Right kidney (tissue), 9 donors: Measurements from ENCODE around the gene OR2S2.
A peak's percentile ranks its signal among the peaks of the same experiment; 100 is the strongest.
"Not testable (repeated sequence)": the region's sequence is repeated elsewhere in the genome, so short reads cannot be mapped to it uniquely, and the experiment has no call there.

Source experiments
- DNase-seq: peaks from one replicate; pipeline ENCODE4 v3.0.0-alpha.2; 2016
- long read RNA-seq, 8 donors: transcript quantifications; one replicate each; lab custom pipeline, GENCODE V29; 2026

Gene OR2S2
- long read RNA-seq, donor 1, result 0 reads
- long read RNA-seq, donor 2, result 0 reads
- long read RNA-seq, donor 3, result 0 reads
- long read RNA-seq, donor 4, result 0 reads
- long read RNA-seq, donor 5, result 0 reads
- long read RNA-seq, donor 6, result 0 reads
- long read RNA-seq, donor 7, result 0 reads
- long read RNA-seq, donor 8, result 0 reads

DNA sequence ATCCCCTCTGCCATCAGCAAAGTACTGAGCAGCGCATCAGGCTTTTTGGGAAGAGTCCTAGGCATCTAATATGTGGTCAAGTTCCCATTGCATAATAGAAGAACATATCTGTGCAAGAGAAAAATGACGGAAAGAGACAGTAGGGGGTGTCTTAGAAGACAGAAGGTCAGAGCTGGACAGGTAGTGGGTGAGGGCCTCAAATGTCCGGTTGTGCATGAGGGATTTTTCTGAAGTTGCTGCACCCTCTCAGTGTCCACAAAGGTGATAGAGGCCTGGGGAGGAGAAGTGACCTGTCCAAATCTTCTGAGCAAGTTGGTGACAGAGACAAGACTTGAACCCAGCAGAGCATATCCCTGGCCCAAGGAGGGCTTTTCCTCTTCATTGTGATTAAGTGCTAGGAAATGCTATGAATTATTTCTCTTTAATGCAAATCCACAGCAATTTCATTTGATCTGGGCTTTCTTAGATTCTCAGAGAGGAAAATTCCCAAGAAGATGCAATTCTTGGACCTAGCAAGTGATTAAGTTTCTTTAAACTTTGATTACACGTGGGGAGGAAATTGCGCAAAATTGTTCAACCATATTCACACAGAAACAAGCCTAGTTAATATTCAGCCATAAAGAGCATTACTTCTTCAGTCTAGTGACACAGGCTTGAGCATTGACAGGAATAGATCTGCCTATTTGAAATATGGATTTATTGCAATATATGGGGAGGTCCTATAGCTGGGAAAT is at the start of gene OR2S2:
OR2S2 (minus strand) TSS at position 51 of the 734 bp plus-strand sequence. CDS start 56 bp downstream, outside the sequence.
- no peak for DNase-seq

DNA sequence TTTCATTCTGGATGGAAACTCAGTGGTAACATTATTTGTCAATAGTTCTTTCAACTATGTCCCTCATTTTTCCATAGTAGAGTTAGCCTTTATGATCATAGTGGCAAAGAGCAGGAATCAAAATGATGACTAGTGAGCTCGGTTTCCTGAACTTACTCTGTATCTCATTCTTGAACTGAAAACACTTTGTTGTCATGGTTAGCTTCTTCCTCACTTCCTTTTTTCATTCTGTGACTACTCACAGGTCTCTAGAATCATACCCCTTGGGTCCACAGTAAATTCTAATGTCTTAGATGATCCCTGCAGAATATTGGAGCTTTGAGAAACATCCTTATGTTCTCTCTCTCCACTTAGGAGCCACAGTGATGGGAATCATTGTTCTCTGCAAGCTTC is 49.4 kb upstream of the OR2S2 start:
- no peak for DNase-seq

GRCh38 chr9:36006549-36007315 is 48.8 kb upstream of the OR2S2 start:
- no peak for DNase-seq

DNA sequence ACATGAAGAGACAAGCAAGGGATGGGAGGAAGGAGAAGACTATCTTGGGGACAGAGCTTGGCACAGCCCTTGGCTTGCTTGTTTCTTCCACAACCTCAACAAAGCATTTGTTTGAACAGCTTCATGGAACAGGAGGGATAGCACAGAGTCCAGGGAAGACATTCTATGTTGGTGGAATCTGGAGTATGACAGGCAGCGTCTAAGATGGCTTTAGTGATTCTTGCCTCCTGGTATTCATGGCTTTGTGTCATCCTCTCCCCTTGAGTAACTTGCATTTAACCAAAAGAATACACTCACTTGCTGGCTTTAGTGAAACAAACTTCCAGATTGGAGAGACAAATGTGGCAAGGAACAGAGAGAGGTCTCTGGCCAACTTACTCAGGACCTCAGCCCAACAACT is 47.9 kb upstream of the OR2S2 start:
- no peak for DNase-seq

DNA sequence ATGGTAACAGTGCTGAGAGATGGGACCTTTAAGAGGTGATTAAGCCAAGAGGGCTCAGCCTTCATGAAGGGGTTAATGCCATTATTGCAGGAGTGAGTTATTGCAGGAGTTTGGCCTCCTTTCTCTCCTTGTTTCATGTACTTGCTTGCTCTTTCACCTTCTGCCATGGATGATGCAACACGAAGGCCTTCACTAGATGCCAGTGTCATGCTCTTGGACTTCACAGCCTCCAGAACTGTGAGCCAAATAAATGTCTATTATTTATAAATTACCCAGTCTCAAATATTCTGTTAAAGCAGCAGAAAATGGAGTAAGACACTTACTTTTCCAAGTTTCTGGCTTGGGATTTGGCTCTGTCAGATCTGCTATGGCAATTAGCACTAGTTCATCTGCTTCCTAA is 40.4 kb upstream of the OR2S2 start:
- no peak for DNase-seq

DNA sequence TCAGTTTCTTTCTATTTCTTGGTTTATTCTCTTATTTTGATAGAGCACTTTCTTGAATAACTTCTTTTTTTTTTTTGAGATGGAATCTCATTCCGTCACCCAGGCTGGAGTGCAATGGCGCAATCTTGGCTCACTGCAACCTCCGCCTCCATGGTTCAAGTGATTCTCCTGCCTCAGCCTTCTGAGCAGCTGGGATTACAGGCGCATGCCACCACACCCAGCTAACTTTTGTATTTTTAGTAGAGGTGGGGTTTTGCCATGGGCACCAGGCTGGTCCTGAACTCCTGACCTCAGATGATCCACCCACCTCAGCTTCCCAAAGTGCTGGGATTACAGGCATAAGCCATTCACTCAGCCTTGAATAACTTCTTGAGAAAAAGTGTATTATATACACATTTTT is 39.1 kb upstream of the OR2S2 start:
- DNase-seq, result not testable (repeated sequence)

- DNase-seq, result no peak
Observed at GRCh38 chr9:35996358-35996970, 38.5 kb upstream of the OR2S2 start.

GRCh38 chr9:35994959-35995358 is 37.0 kb upstream of the OR2S2 start:
- DNase-seq, result no peak

DNA sequence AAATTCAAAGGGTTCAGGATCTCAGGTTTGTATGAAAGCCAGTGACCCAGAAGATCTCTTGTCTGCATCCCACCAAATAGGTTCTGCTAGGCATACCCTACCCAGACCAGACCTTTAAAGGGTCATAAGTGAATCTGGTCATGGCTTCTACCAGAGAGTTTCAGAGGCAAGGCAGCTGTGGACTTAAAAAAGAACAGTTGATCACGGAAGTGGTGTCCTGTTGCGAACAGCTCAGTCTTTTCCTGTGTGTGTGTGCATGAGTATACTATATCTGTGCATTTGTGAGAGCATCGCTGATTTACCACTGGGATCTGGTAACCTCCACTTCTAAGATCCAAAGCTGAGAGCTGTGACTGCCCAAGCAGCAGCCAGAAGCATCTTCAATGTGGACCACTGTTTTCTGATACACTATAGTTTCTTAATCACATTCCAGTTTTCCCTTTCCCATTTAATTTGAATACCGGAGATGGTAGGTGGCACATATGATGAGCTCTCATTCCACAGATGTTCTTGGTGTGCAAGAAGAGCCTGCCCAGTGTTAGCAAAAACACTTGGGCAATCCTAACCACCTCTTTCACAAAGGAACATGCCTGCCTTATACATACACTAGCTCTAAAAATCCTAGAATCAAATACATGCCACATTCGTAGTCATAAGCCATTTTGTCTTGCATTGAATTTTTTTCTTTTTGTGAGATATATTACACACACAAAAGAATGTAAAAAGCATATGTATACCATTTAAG is 36.2 kb upstream of the OR2S2 start:
- DNase-seq, result no peak

GRCh38 chr9:35993136-35993535 is 35.2 kb upstream of the OR2S2 start:
- DNase-seq, result not testable (repeated sequence)

- no peak for DNase-seq
Observed at GRCh38 chr9:35990155-35990554, 32.2 kb upstream of the OR2S2 start.

DNA sequence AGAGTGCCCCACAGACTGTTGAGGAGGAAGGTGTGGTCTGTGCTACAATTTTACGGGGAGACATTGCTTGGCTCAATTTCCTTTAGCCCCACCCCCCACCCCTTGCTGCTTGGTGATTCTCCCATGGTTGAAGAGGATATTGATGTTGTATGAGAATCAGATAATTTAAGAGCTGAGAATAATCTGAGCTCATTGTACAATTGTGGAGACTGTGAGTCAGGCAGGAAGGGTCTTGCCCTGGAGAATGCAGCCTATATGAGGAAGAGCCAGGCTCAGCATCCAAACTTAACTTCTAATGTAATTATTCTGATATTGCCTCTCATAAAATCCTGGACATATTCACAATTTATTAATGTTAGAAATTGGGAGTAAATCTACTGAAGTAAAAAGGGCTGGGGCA is 26.1 kb upstream of the OR2S2 start:
- DNase-seq, result no peak

- no peak for DNase-seq
Observed at GRCh38 chr9:35981699-35982098, 23.7 kb upstream of the OR2S2 start.

- no peak for DNase-seq
Observed at GRCh38 chr9:35980289-35981011, 22.5 kb upstream of the OR2S2 start.

GRCh38 chr9:35978792-35979191 is 20.8 kb upstream of the OR2S2 start:
- no peak for DNase-seq

DNA sequence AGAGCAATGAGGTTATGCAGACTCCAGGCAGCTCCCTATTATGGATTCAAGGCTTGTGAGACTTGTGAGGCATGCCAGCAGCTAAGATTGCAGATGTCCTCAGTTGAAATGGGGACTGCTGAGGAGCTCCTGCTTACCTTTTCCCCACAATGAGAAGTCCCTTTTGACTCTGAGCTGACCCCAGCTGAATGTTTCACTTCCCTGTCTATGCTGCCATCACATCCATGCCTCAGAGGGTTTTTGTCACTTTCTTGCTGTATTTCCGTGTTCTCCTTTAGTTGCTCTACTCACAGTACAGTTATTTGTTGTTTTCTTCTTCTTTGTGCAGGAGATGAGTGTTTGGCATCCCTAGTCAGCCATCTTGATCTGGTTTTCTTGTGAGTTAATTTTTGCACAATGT is 18.8 kb upstream of the OR2S2 start:
- DNase-seq, result no peak

GRCh38 chr9:35974800-35975199 is 16.8 kb upstream of the OR2S2 start:
- DNase-seq, result no peak

DNA sequence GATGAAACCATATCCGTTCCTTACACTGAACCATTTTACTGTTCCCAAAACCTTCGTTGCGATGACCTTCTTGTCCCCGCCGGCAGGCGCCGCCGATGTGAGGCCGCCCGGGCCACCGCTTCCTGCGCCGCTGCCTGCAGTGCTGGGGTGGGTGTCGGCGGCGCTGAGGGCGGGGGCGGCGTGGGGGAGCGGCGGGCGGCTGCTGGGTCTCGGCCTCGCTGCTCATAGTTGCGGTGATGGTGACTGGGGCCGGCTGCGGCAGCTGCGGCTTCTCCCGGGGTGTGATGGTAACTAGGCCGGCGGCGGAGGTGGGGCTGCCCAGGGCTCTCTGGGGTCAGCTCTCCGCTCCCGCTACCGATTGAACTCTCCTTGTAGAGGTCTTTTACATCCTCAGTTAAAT is 14.1 kb upstream of the OR2S2 start:
- DNase-seq, result peak; percentile 32

DNA sequence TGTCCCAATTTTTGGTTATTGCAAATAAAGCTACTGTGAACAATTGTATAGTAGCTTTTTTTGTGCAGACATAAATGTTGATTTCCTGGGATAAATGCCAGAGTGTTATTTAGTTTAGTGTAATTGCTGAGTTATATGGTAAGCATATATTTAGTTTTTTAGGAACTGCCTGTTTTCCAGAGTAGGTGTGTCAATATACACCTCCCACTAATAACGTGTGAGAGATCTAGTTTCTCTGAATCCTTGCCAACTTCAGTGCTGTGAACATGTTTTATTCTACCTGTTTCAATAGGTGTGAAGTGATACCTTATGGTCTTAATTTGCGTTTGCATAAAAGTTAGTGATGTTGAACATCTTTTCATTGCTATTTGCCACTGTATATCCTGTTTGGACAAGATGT is 9.1 kb upstream of the OR2S2 start:
- DNase-seq, result no peak

DNA sequence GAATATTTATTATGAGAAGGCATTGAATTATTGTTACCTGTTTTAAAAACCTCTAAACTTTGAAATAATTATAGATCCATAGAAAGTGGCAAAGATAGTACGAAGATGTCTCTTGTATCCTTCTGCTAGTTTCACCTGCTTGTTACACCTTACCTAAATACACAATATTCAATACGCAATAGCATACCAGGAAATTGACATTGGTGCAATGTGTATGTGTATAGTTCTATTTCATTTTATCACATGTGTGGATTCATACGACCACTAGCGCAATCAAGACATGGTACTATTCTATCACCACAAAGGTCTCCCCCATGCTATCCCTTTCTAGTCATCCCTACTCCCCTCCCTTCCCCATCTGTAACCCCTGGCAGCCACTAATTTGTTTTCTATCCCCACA is 8.5 kb upstream of the OR2S2 start:
- no peak for DNase-seq

GRCh38 chr9:35965011-35965410 is 7.1 kb upstream of the OR2S2 start:
- DNase-seq, result no peak
